Psoas muscle (tissue), 8 donors: ENCODE measurements around the gene INSIG1. TPM values are rescaled to one million over a fixed set of nuclear protein-coding genes. Genes with fewer than 3 reads are reported as not detected.

Experiments
- ATAC-seq, 4 donors: fragments of 200-7000 bp; cut with Tn5 transposase; one replicate each; pipeline ENCODE4 v1.9.1; 2020; ENCODE audit warnings: moderate library complexity in 3 of 4, mild to moderate bottlenecking in 2 of 4
- DNase-seq, 2 donors: peaks; one replicate each; pipeline ENCODE4 v3.0.0-alpha.2; 2020
- H3K27ac ChIP-seq: fragments of 200-600 bp; one replicate; pipeline ENCODE4 v1.8.0; 2022
- H3K27me3 ChIP-seq, 3 donors: fragments of 200-600 bp in 1 of 3; one replicate each; pipeline versions ENCODE4 v1.6.1 to v1.8.0; 2013 to 2022; ENCODE audit warnings: low read length in 2 of 3, mild to moderate bottlenecking in 2 of 3, moderate library complexity in 1 of 3; ENCODE audit not compliant: insufficient read depth in 3 of 3
- H3K36me3 ChIP-seq, 2 donors: fragments of 200-600 bp in 1 of 2; one replicate each; pipeline versions ENCODE4 v1.6.1 to v1.8.0; 2013 to 2022; ENCODE audit warnings: low read depth in 1 of 2, mild to moderate bottlenecking in 1 of 2, moderate library complexity in 1 of 2; ENCODE audit not compliant: insufficient read depth in 1 of 2
- H3K4me1 ChIP-seq: fragments of 200-600 bp; one replicate; pipeline ENCODE4 v1.8.0; 2022
- H3K4me3 ChIP-seq: fragments of 200-600 bp; one replicate; pipeline ENCODE4 v1.8.0; 2022; ENCODE audit warnings: mild to moderate bottlenecking
- H3K9me3 ChIP-seq: fragments of 200-600 bp; one replicate; pipeline ENCODE4 v1.8.0; 2022
- CTCF ChIP-seq: fragments of 200-600 bp; IDR thresholded peaks from one replicate; pipeline ENCODE4 v1.8.0; 2022; ENCODE audit warnings: antibody characterized with exemption
- WGBS, 3 donors: extraction: QIAGEN DNeasy Blood & Tissue Kit; methylation state at CpG; one replicate each; pipeline versions ENCODE4 v1.1.6 to v1.1.7; 2013; 5-methylcytosine and 5-hydroxymethylcytosine counted together
- intact Hi-C, 2 donors: fragments of 100-400 bp; cut with DNase I; formaldehyde crosslinking; loops; one replicate each; pipeline versions ENCODE4 v1.11.0 to v1.14.2; 2022
- polyA plus RNA-seq, 3 donors: library from polyadenylated mRNA; stranded (reverse); fragments of 200-250 nt; gene quantifications; one replicate each; pipeline ENCODE4 v1.2.3, GENCODE V29; 2013
- total RNA-seq, 4 donors: library from RNA; stranded (reverse); fragmentation: NEBNext Ultra II Directional in 2 of 4; extraction: Animal tissue kit (Norgen Biotek cat#: 25700) in 2 of 4; gene quantifications; one replicate each; pipeline versions ENCODE4 v1.2.1 to v1.2.4, GENCODE V29; 2021 to 2023
- donor health status: healthy with polysubstance abuse.
- donor health status: DM: no; HTN: no; CAD: no; lungs with moderate emphysema.
- donor health status: Bipolar disorder and iron deficiency.
- donor health status: healthy.
- donor health status: DM: yes; HTN: yes; CAD: no.
- donor health status: DM: no; HTN: no; CAD: no.
- donor health status: DM: no; HTN: no; CAD: no.
- donor health status: DM: yes; HTN: yes; CAD: no.

The INSIG1 gene
- total and polyA plus RNA-seq, 7 donors = 4.0 to 20.0 (median 7.4) TPM

GRCh38 chr7:155356323-155357105 is 58.8 kb downstream of the INSIG1 start:
- Histone ChIP-seq H3K27ac (no peak overlapping the region), H3K36me3 (no peaks in the 10 kb centered on the region), H3K4me1 (no peaks in the 10 kb centered on the region), H3K27me3 (peaks cover 0 to 79% (median 22%) of the 10 kb centered on the region in 3 donors), H3K9me3 (no peaks in the 10 kb centered on the region), H3K4me3 (no peak overlapping the region)
- DNase-seq (peak in 1 of 2 donors; percentile 15), ATAC-seq (no peak)
- intact Hi-C loops = no loop called here
- 40 to 44% (median 44%) methylated on average over 14 of the region's 14 CpGs for WGBS, 3 donors
- no peak for TF ChIP-seq CTCF

GRCh38 chr7:155357573-155358041 is 59.9 kb downstream of the INSIG1 start:
- ATAC-seq = no peak
- peak in 1 of 2 donors; percentile 39 for DNase-seq
- Histone ChIP-seq H3K27ac (no peak overlapping the region), H3K4me1 (no peaks in the 10 kb centered on the region), H3K4me3 (no peak overlapping the region), H3K36me3 (no peaks in the 10 kb centered on the region), H3K9me3 (no peaks in the 10 kb centered on the region), H3K27me3 (peaks cover 0 to 72% (median 25%) of the 10 kb centered on the region in 3 donors)
- TF ChIP-seq CTCF = no peak
- intact Hi-C loops = no loop called here
- WGBS, 3 donors = 53 to 69% (median 55%) methylated on average over 14 of the region's 14 CpGs

GRCh38 chr7:155358066-155358947 is 60.6 kb downstream of the INSIG1 start:
- no peak overlapping the region for H3K4me3 ChIP-seq
- no peaks in the 10 kb centered on the region for H3K36me3 ChIP-seq
- TF ChIP-seq CTCF = no peak
- intact Hi-C loops = no loop called here
- no peak for ATAC-seq
- peak in 1 of 2 donors; percentile 47 for DNase-seq
- peaks cover 0 to 71% (median 25%) of the 10 kb centered on the region in 3 donors for H3K27me3 ChIP-seq
- H3K27ac ChIP-seq = no peak overlapping the region
- 39 to 43% (median 41%) methylated on average over 36 to 40 of the region's 40 CpGs for WGBS, 3 donors
- H3K4me1 ChIP-seq = no peaks in the 10 kb centered on the region
- H3K9me3 ChIP-seq = no peaks in the 10 kb centered on the region

GRCh38 chr7:155358948-155359712 is 61.5 kb downstream of the INSIG1 start:
- Histone ChIP-seq H3K9me3 (no peaks in the 10 kb centered on the region), H3K36me3 (no peaks in the 10 kb centered on the region), H3K4me1 (no peaks in the 10 kb centered on the region), H3K27ac (no peak overlapping the region), H3K4me3 (no peak overlapping the region), H3K27me3 (peaks cover 0 to 68% (median 25%) of the 10 kb centered on the region in 3 donors)
- DNase-seq = peak in 1 of 2 donors; percentile 34
- TF ChIP-seq CTCF = no peak
- 55 to 57% (median 57%) methylated on average over 16 of the region's 16 CpGs for WGBS, 3 donors
- ATAC-seq = no peak
- intact Hi-C loops = no loop called here

Other genes with a start within 250 kb of the INSIG1 start
- not detected for gene HTR5A, start 227.6 kb upstream of the INSIG1 start, total RNA-seq
- under 1 TPM in 2 of 3 donors, not detected in 1; 0.01 to 0.06 TPM for gene HTR5A, start 227.6 kb upstream of the INSIG1 start, polyA plus RNA-seq
- under 1 TPM; 0.21 to 0.73 (median 0.44) TPM for gene EN2, start 160.3 kb downstream of the INSIG1 start, total RNA-seq
- gene EN2, start 160.3 kb downstream of the INSIG1 start, polyA plus RNA-seq = 1 to 10 TPM in 1 of 3 donors, under 1 TPM in 2; 0.13 to 1.3 (median 0.16) TPM
- gene CNPY1, start 248.7 kb downstream of the INSIG1 start, total RNA-seq = not detected
- not detected for gene CNPY1, start 248.7 kb downstream of the INSIG1 start, polyA plus RNA-seq